Measurements from ENCODE around the gene ZNF652. TPM values are rescaled to one million over a fixed set of nuclear protein-coding genes. Genes with fewer than 3 reads are reported as not detected.
"Not testable (repeated sequence)": the region's sequence is repeated elsewhere in the genome, so short reads cannot be mapped to it uniquely, and the experiment has no call there.

Gene ZNF652
- total and polyA plus RNA-seq, 3 donors from 2014 or later: 32.3 to 62.3 (median 51.2) TPM

GRCh38 chr17:49369089-49369488 lies 7.0 kb upstream of the ZNF652 start:
- intact Hi-C loops (cut with DNase I; ENCODE audit: low total_unique reads): no loop called here
- TF ChIP-seq POLR2A (IDR thresholded peaks at IDR 0.05) (no peak), CTCF (IDR thresholded peaks at IDR 0.05) (no peak)
- WGBS, 2 donors: 77 to 90% methylated on average over 1 of the region's 1 CpG

GRCh38 chr17:49365667-49366066 lies 3.6 kb upstream of the ZNF652 start:
- H3K27me3 ChIP-seq: no peaks in the 10 kb centered on the region
- WGBS, 2 donors: 40 to 43% methylated on average over 2 of the region's 2 CpGs
- H3K36me3 ChIP-seq (ENCODE audit: low read depth, missing control alignments): no peaks in the 10 kb centered on the region
- no peak for TF ChIP-seq POLR2A (IDR thresholded peaks at IDR 0.05)
- TF ChIP-seq CTCF (IDR thresholded peaks at IDR 0.05): peak in 1 of 3 experiments; percentile 18
- H3K9me3 ChIP-seq: no peaks in the 10 kb centered on the region
- H3K4me1 ChIP-seq: peaks cover 4% of the 10 kb centered on the region
- H3K4me3 ChIP-seq: no peak overlapping the region
- DNase-seq: peak; percentile 71
- intact Hi-C loops (cut with DNase I; ENCODE audit: low total_unique reads): no loop called here
- H3K27ac ChIP-seq: no peak overlapping the region

More at GRCh38 chr17:49369089-49369488, 7.0 kb upstream of the ZNF652 start:
- H3K4me3 ChIP-seq: no peak overlapping the region
- H3K4me1 ChIP-seq: no peaks in the 10 kb centered on the region
- H3K27ac ChIP-seq: no peak overlapping the region
- no peaks in the 10 kb centered on the region for H3K36me3 ChIP-seq (ENCODE audit: low read depth, missing control alignments)
- H3K9me3 ChIP-seq: no peaks in the 10 kb centered on the region
- no peaks in the 10 kb centered on the region for H3K27me3 ChIP-seq
- DNase-seq: no peak

GRCh38 chr17:49365126-49365525 lies 3.1 kb upstream of the ZNF652 start:
- WGBS, 2 donors: 91 to 94% methylated on average over 10 of the region's 10 CpGs
- H3K27ac ChIP-seq; H3K27me3 ChIP-seq; intact Hi-C loops (cut with DNase I; ENCODE audit: low total_unique reads); H3K9me3 ChIP-seq; H3K4me1 ChIP-seq; H3K4me3 ChIP-seq; DNase-seq; H3K36me3 ChIP-seq (ENCODE audit: low read depth, missing control alignments): not testable (repeated sequence)

- H3K4me1 ChIP-seq: peaks cover 18% of the 10 kb centered on the region
- H3K27ac ChIP-seq: no peak overlapping the region
- H3K27me3 ChIP-seq: no peaks in the 10 kb centered on the region
- no peaks in the 10 kb centered on the region for H3K36me3 ChIP-seq (ENCODE audit: low read depth, missing control alignments)
- no peaks in the 10 kb centered on the region for H3K9me3 ChIP-seq
- intact Hi-C loops (cut with DNase I; ENCODE audit: low total_unique reads): no loop called here
- TF ChIP-seq CTCF (IDR thresholded peaks at IDR 0.05) (no peak), POLR2A (IDR thresholded peaks at IDR 0.05) (no peak)
- 94 to 97% methylated on average over 2 of the region's 2 CpGs for WGBS, 2 donors
- no peak for DNase-seq
- no peak overlapping the region for H3K4me3 ChIP-seq
Observed at GRCh38 chr17:49364119-49364518, 2.1 kb upstream of the ZNF652 start.

GRCh38 chr17:49363251-49363650 lies 1.2 kb upstream of the ZNF652 start:
- no peak for DNase-seq
- intact Hi-C loops (cut with DNase I; ENCODE audit: low total_unique reads): no loop called here
- Histone ChIP-seq H3K27me3 (no peaks in the 10 kb centered on the region), H3K27ac (peak overlapping the region in 1 of 2 donors; percentile 95), H3K4me1 (peaks cover 26% of the 10 kb centered on the region), H3K9me3 (no peaks in the 10 kb centered on the region), H3K4me3 (no peak overlapping the region), H3K36me3 (ENCODE audit: low read depth, missing control alignments) (no peaks in the 10 kb centered on the region)
- no peak for TF ChIP-seq CTCF (IDR thresholded peaks at IDR 0.05)
- TF ChIP-seq POLR2A (IDR thresholded peaks at IDR 0.05): no peak
- 75 to 80% methylated on average over 4 of the region's 4 CpGs for WGBS, 2 donors
